ENCODE results near the gene ADCY1. TPM values are rescaled to one million over a fixed set of nuclear protein-coding genes. Genes with fewer than 3 reads are reported as not detected.

Gene ADCY1
- total and polyA plus RNA-seq, 4 donors = 0.33 to 20.1 (median 4.1) TPM

DNA sequence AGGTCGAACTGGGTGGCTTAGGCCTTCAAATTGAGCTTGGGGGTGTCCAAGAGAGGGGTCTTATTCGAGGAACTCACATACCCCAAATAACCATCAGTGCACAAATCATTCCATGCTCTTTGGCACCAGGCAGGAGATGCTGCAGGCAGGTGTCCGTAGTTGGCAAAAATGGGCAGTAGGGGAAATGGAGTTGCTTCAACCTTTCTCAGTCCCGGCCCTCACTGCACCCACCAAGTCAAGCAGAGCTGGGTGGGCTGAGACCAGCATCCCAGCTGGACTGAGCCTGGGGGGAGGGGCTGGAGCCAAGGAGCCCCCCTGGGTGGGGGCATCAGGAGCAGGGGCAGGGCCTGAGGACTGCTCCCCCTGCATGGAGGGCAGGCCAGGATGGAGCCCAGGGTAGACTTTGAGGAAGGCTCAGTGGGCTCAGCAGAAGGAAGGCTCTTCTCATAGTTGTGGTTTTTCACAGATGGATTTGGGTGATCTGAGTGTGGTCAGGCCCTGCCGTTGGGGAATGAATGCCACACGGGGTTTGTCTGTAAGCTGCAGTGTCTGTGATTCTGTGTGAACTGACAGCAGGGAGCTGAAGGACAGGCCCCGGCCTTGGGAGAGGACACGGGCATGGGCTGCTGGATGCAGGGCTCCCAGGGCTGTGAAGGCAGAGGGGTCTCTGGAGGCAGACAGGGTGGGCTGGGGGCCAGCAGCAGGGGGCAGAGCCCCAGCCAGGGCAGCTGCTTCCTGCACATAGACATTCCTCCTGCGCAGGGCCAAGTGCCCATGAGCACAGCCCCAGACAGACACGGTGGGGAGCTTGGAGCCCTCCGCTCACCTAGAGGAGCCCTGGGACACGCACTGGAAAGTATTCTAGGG lies 144.5 kb downstream of the ADCY1 start:
- WGBS = 80% methylated on average over 12 of the region's 12 CpGs
- Histone ChIP-seq H3K4me3 (ENCODE audit: low read depth in 1 of 3, low read length in 3 of 3) (no peak overlapping the region), H3K36me3 (ENCODE audit: control insufficient read depth in 4 of 4, insufficient read depth in 3 of 4, low read depth in 1 of 4, low read length in 3 of 4) (peaks cover 3 to 31% (median 24%) of the 10 kb centered on the region in 4 donors), H3K27ac (ENCODE audit: low read depth in 1 of 2, low read length in 2 of 2) (no peak overlapping the region), H3K27me3 (ENCODE audit: control insufficient read depth in 4 of 4, insufficient read depth in 4 of 4, low read length in 3 of 4) (no peaks in the 10 kb centered on the region), H3K4me1 (ENCODE audit: control insufficient read depth in 4 of 4, insufficient read depth in 4 of 4, low read length in 3 of 4) (peaks cover 0 to 2% (median 0%) of the 10 kb centered on the region in 4 donors), H3K9me3 (ENCODE audit: control insufficient read depth in 4 of 4, low read length in 3 of 4) (no peaks in the 10 kb centered on the region), H3K9ac (ENCODE audit: low read depth in 1 of 2, low read length in 2 of 2) (no peak overlapping the region)
- no peak for TF ChIP-seq YY1 (IDR thresholded peaks at IDR 0.05)
- DNase-seq (ENCODE audit: low spot score) = no peak

DNA sequence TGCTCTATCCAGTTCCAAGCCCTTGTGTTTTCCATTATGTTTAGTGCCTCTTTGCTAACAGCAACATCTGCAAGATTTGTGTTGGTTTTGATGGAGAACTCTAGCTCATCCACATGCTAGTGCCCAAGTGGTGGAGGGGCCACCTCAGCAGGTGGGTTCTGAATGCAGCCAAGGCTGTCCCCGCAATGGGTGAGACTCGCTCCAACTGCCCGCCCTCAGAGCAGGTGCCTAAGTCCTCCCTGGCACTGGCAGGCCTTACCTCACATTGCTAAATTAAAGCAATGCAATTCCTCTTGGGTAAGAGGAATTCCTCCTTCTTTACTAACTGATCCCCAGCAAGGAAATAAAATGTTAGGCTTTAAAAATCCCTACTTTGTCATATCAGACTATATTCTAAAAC lies 146.8 kb downstream of the ADCY1 start:
- TF ChIP-seq, protein P1, sequence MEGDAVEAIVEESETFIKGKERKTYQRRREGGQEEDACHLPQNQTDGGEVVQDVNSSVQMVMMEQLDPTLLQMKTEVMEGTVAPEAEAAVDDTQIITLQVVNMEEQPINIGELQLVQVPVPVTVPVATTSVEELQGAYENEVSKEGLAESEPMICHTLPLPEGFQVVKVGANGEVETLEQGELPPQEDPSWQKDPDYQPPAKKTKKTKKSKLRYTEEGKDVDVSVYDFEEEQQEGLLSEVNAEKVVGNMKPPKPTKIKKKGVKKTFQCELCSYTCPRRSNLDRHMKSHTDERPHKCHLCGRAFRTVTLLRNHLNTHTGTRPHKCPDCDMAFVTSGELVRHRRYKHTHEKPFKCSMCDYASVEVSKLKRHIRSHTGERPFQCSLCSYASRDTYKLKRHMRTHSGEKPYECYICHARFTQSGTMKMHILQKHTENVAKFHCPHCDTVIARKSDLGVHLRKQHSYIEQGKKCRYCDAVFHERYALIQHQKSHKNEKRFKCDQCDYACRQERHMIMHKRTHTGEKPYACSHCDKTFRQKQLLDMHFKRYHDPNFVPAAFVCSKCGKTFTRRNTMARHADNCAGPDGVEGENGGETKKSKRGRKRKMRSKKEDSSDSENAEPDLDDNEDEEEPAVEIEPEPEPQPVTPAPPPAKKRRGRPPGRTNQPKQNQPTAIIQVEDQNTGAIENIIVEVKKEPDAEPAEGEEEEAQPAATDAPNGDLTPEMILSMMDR (IDR thresholded peaks at IDR 0.05; ENCODE audit: low read depth, low read length, missing input control) = no peak
- TF ChIP-seq NR2F2 (IDR thresholded peaks at IDR 0.05) (no peak), RAD21 (IDR thresholded peaks at IDR 0.05) (no peak), EGR1 (IDR thresholded peaks at IDR 0.05; ENCODE audit: low read depth in 2 of 2) (no peak), HNF4G (IDR thresholded peaks at IDR 0.05) (no peak), HNF4A (conservative IDR thresholded peaks at IDR 0.05) (no peak), FOXA2 (IDR thresholded peaks at IDR 0.05) (no peak), GABPA (IDR thresholded peaks at IDR 0.05 in 1 of 2, conservative IDR thresholded peaks at IDR 0.05 in 1 of 2) (no peak), SP1 (IDR thresholded peaks at IDR 0.05) (no peak), RXRA (IDR thresholded peaks at IDR 0.05) (no peak), JUND (IDR thresholded peaks at IDR 0.05) (no peak), FOXA1 (IDR thresholded peaks at IDR 0.05) (no peak)
- TF ChIP-seq, protein P2, sequence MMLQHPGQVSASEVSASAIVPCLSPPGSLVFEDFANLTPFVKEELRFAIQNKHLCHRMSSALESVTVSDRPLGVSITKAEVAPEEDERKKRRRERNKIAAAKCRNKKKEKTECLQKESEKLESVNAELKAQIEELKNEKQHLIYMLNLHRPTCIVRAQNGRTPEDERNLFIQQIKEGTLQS (IDR thresholded peaks at IDR 0.05) = no peak
- TF ChIP-seq, protein P3, sequence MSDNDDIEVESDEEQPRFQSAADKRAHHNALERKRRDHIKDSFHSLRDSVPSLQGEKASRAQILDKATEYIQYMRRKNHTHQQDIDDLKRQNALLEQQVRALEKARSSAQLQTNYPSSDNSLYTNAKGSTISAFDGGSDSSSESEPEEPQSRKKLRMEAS (IDR thresholded peaks at IDR 0.05) = no peak
- Histone ChIP-seq H3K27me3 (ENCODE audit: control insufficient read depth in 4 of 4, insufficient read depth in 4 of 4, low read length in 3 of 4) (no peaks in the 10 kb centered on the region), H3K36me3 (ENCODE audit: control insufficient read depth in 4 of 4, insufficient read depth in 3 of 4, low read depth in 1 of 4, low read length in 3 of 4) (peaks cover 0 to 13% (median 11%) of the 10 kb centered on the region in 4 donors), H3K4me1 (ENCODE audit: control insufficient read depth in 4 of 4, insufficient read depth in 4 of 4, low read length in 3 of 4) (no peaks in the 10 kb centered on the region), H3K9ac (ENCODE audit: low read depth in 1 of 2, low read length in 2 of 2) (no peak overlapping the region), H3K9me3 (ENCODE audit: control insufficient read depth in 4 of 4, low read length in 3 of 4) (no peaks in the 10 kb centered on the region), H3K4me3 (ENCODE audit: low read depth in 1 of 3, low read length in 3 of 3) (no peak overlapping the region), H3K27ac (ENCODE audit: low read depth in 1 of 2, low read length in 2 of 2) (peak overlapping the region in 1 of 2 donors; percentile 2)
- DNase-seq (ENCODE audit: low spot score) = no peak
- 88% methylated on average over 3 of the region's 3 CpGs for WGBS

Measured in liver (tissue), 9 donors.